DOHH2 (cell line): ENCODE data around the gene FZD4.
"Not testable (repeated sequence)": the region's sequence is repeated elsewhere in the genome, so short reads cannot be mapped to it uniquely, and the experiment has no call there.

ENCODE experiments used
- H3F3A ChIP-seq: fragments of 200-600 bp; sonication (generic), shearing (Covaris generic); 2 replicates; pipeline ENCODE4 v1.6.0; 2016; ENCODE audit warnings: antibody characterized with exemption, mild to moderate bottlenecking; ENCODE audit not compliant: control insufficient read depth, insufficient read depth
- H3K27ac ChIP-seq: fragments of 200-600 bp; sonication (generic); 2 replicates; pipeline ENCODE4 v1.5.1; 2014; ENCODE audit warnings: low read depth, mild to moderate bottlenecking, low read length, moderate library complexity
- H3K27me3 ChIP-seq: fragments of 200-600 bp; sonication (generic); 2 replicates; pipeline ENCODE4 v1.6.1; 2014; ENCODE audit warnings: mild to moderate bottlenecking, low read length, mixed read lengths; ENCODE audit not compliant: control insufficient read depth
- H3K36me3 ChIP-seq: fragments of 200-600 bp; sonication (generic); 2 replicates; pipeline ENCODE4 v1.6.1; 2014; ENCODE audit warnings: mild to moderate bottlenecking, low read length, moderate library complexity, mixed read lengths; ENCODE audit not compliant: control insufficient read depth
- H3K4me1 ChIP-seq: fragments of 200-600 bp; sonication (generic); 2 replicates; pipeline ENCODE4 v1.6.1; 2014; ENCODE audit warnings: mild to moderate bottlenecking, low read length, mixed read lengths; ENCODE audit not compliant: control insufficient read depth
- H3K4me2 ChIP-seq: fragments of 200-600 bp; sonication (generic); 2 replicates; pipeline ENCODE4 v1.6.0; 2014; ENCODE audit warnings: mild to moderate bottlenecking, low read length, moderate library complexity
- H3K4me3 ChIP-seq: fragments of 200-600 bp; sonication (generic); 2 replicates; pipeline ENCODE4 v1.5.1; 2014; ENCODE audit warnings: mild to moderate bottlenecking, low read length, mixed read lengths
- H3K79me2 ChIP-seq: fragments of 200-600 bp; sonication (generic); 2 replicates; pipeline ENCODE4 v1.6.1; 2014; ENCODE audit warnings: mild to moderate bottlenecking, low read length, mixed read lengths; ENCODE audit not compliant: control insufficient read depth
- H3K9me2 ChIP-seq: fragments of 200-600 bp; sonication (generic); replicated peaks from 2 replicates; pipeline ENCODE4 v1.6.1; 2014; ENCODE audit warnings: mild to moderate bottlenecking, low read length, mixed read lengths; ENCODE audit not compliant: control insufficient read depth
- H3K9me3 ChIP-seq: fragments of 200-600 bp; sonication (generic); 2 replicates; pipeline ENCODE4 v1.6.1; 2014; ENCODE audit warnings: antibody characterized with exemption, low read length, mixed read lengths; ENCODE audit not compliant: control insufficient read depth, insufficient read depth
- H4K20me1 ChIP-seq: fragments of 200-600 bp; sonication (generic); 2 replicates; pipeline ENCODE4 v1.6.0; 2014; ENCODE audit warnings: low read depth, mild to moderate bottlenecking, antibody characterized with exemption, low read length, moderate library complexity; ENCODE audit not compliant: control insufficient read depth, insufficient read depth
- CTCF ChIP-seq: fragments of 200-600 bp; sonication (generic); IDR thresholded peaks from one replicate; pipeline ENCODE4 v1.5.1; 2014; ENCODE audit warnings: antibody characterized with exemption, mild to moderate bottlenecking, low read depth, low read length; ENCODE audit not compliant: poor library complexity, severe bottlenecking
- EZH2phosphoT487 ChIP-seq: fragments of 200-600 bp; sonication (generic); IDR thresholded peaks from 2 replicates; pipeline ENCODE4 v1.6.1; 2017; ENCODE audit warnings: borderline replicate concordance, mild to moderate bottlenecking, antibody characterized with exemption, low read length, moderate library complexity, mixed read lengths

The FZD4 gene

GRCh38 chr11:86948733-86949132 lies 6.5 kb downstream of the FZD4 start:
- Histone ChIP-seq H3F3A (no peaks in the 10 kb centered on the region), H3K27ac (no peak overlapping the region), H3K4me2 (no peak overlapping the region), H3K9me3 (no peaks in the 10 kb centered on the region), H3K36me3 (no peaks in the 10 kb centered on the region), H3K79me2 (no peaks in the 10 kb centered on the region), H4K20me1 (no peaks in the 10 kb centered on the region), H3K4me1 (no peaks in the 10 kb centered on the region), H3K27me3 (peaks cover 2% of the 10 kb centered on the region; the same call in 1 of the 2 replicates), H3K4me3 (no peak overlapping the region), H3K9me2 (no peaks in the 10 kb centered on the region)
- TF ChIP-seq EZH2phosphoT487 (no peak), CTCF (no peak)

GRCh38 chr11:86947541-86947940 lies 7.7 kb downstream of the FZD4 start:
- H3K4me2 ChIP-seq, result no peak overlapping the region
- no peak overlapping the region for H3K27ac ChIP-seq
- H3K27me3 ChIP-seq, result peaks cover 2% of the 10 kb centered on the region; the same call in 1 of the 2 replicates
- H3K4me3 ChIP-seq, result no peak overlapping the region
- H3K36me3 ChIP-seq, result no peaks in the 10 kb centered on the region
- H3K9me3 ChIP-seq, result no peaks in the 10 kb centered on the region
- H3K9me2 ChIP-seq, result no peaks in the 10 kb centered on the region
- TF ChIP-seq EZH2phosphoT487 (no peak), CTCF (no peak)
- no peaks in the 10 kb centered on the region for H3K4me1 ChIP-seq
- H3K79me2 ChIP-seq, result no peaks in the 10 kb centered on the region
- no peaks in the 10 kb centered on the region for H4K20me1 ChIP-seq
- H3F3A ChIP-seq, result no peaks in the 10 kb centered on the region

- not testable (repeated sequence) for H3K27me3 ChIP-seq, H4K20me1 ChIP-seq, H3K4me1 ChIP-seq, H3K36me3 ChIP-seq, H3K4me3 ChIP-seq, H3K9me2 ChIP-seq, H3K4me2 ChIP-seq, H3K9me3 ChIP-seq, H3F3A ChIP-seq, H3K27ac ChIP-seq, H3K79me2 ChIP-seq
Observed at GRCh38 chr11:86943505-86943904, 11.7 kb downstream of the FZD4 start.

GRCh38 chr11:86941871-86942599 lies 13.2 kb downstream of the FZD4 start:
- no peaks in the 10 kb centered on the region for H3K27me3 ChIP-seq
- H3K27ac ChIP-seq, result no peak overlapping the region
- H3K4me1 ChIP-seq, result no peaks in the 10 kb centered on the region
- no peaks in the 10 kb centered on the region for H3K9me3 ChIP-seq
- no peaks in the 10 kb centered on the region for H3F3A ChIP-seq
- TF ChIP-seq CTCF, result no peak
- TF ChIP-seq EZH2phosphoT487, result no peak
- H4K20me1 ChIP-seq, result no peaks in the 10 kb centered on the region
- H3K36me3 ChIP-seq, result no peaks in the 10 kb centered on the region
- no peak overlapping the region for H3K4me3 ChIP-seq
- H3K4me2 ChIP-seq, result no peak overlapping the region
- no peaks in the 10 kb centered on the region for H3K79me2 ChIP-seq
- H3K9me2 ChIP-seq, result no peaks in the 10 kb centered on the region
